ENCODE measurements around the gene HYKK.
"Not testable (repeated sequence)": the region's sequence is repeated elsewhere in the genome, so short reads cannot be mapped to it uniquely, and the experiment has no call there.

HYKK gene

GRCh38 chr15:78540871-78541743, 33.7 kb downstream of the HYKK start:
- H3K27ac ChIP-seq (ENCODE audit: low read depth, low read length), result peak overlapping the region; percentile 82
- peaks cover 44% of the 10 kb centered on the region for H3K36me3 ChIP-seq (ENCODE audit: insufficient read depth, low read length)
- peaks cover 6% of the 10 kb centered on the region; the same call in 1 of the 2 replicates for H3K4me1 ChIP-seq (ENCODE audit: insufficient read depth, low read length)
- H3K9me3 ChIP-seq (ENCODE audit: insufficient read depth, low read depth, low read length), result no peaks in the 10 kb centered on the region
- peak overlapping the region; percentile 91 for H3K4me3 ChIP-seq (ENCODE audit: low read length)
- WGBS, result 15% methylated on average over 17 of the region's 17 CpGs
- H3K9ac ChIP-seq (ENCODE audit: low read depth, low read length), result peak overlapping the region; percentile 95
- no peaks in the 10 kb centered on the region for H3K27me3 ChIP-seq (ENCODE audit: insufficient read depth, low read length)

DNA sequence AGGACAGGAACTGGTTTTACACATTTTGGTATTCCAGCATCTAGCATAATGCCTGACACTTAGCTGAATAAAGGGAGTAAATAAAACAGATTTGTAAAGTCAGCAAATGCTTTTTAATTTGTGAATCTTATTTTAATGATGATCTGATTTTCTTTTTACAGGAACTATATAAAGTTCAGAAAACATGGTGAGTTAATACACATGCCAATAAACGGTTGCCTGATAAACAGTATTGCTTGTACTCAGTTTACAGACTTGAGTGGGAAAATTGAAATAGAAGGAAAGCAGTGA, 34.3 kb downstream of the HYKK start:
- 97% methylated on average over 1 of the region's 1 CpG for WGBS
- Histone ChIP-seq H3K27ac (ENCODE audit: low read depth, low read length) (no peak overlapping the region), H3K27me3 (ENCODE audit: insufficient read depth, low read length) (no peaks in the 10 kb centered on the region), H3K9me3 (ENCODE audit: insufficient read depth, low read depth, low read length) (no peaks in the 10 kb centered on the region), H3K4me1 (ENCODE audit: insufficient read depth, low read length) (peaks cover 6% of the 10 kb centered on the region; the same call in 1 of the 2 replicates), H3K36me3 (ENCODE audit: insufficient read depth, low read length) (peaks cover 49% of the 10 kb centered on the region), H3K4me3 (ENCODE audit: low read length) (peak overlapping the region; percentile 91), H3K9ac (ENCODE audit: low read depth, low read length) (peak overlapping the region; percentile 95)

DNA sequence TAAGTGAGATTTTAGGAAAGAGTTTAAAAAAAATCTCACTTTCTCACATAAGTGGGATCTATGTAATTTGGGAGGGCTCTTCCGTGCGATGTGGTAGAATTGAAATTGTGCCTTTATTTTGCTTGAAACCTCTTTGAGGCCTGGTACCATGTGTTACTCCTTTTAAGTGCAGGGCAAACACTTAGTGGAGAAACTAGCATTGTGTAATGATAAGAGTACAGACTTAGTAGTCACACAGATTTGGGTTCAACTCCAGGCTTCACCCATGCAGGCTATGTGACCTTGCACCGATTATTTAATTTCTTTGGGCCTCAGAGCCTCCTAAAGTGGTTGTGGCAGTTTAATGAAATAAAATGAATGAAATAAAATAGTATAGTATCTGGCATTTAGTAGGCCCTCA, 35.3 kb downstream of the HYKK start:
- Histone ChIP-seq H3K4me3 (ENCODE audit: low read length) (no peak overlapping the region), H3K27me3 (ENCODE audit: insufficient read depth, low read length) (no peaks in the 10 kb centered on the region), H3K4me1 (ENCODE audit: insufficient read depth, low read length) (peaks cover 6% of the 10 kb centered on the region; the same call in 1 of the 2 replicates), H3K9ac (ENCODE audit: low read depth, low read length) (no peak overlapping the region), H3K36me3 (ENCODE audit: insufficient read depth, low read length) (peaks cover 58% of the 10 kb centered on the region), H3K27ac (ENCODE audit: low read depth, low read length) (no peak overlapping the region), H3K9me3 (ENCODE audit: insufficient read depth, low read depth, low read length) (no peaks in the 10 kb centered on the region)
- 98% methylated on average over 3 of the region's 3 CpGs for WGBS

- Histone ChIP-seq H3K4me3 (ENCODE audit: low read length) (no peak overlapping the region), H3K4me1 (ENCODE audit: insufficient read depth, low read length) (no peaks in the 10 kb centered on the region), H3K27ac (ENCODE audit: low read depth, low read length) (no peak overlapping the region), H3K27me3 (ENCODE audit: insufficient read depth, low read length) (no peaks in the 10 kb centered on the region), H3K9me3 (ENCODE audit: insufficient read depth, low read depth, low read length) (no peaks in the 10 kb centered on the region), H3K36me3 (ENCODE audit: insufficient read depth, low read length) (peaks cover 57% of the 10 kb centered on the region), H3K9ac (ENCODE audit: low read depth, low read length) (no peak overlapping the region)
- 89% methylated on average over 5 of the region's 6 CpGs for WGBS
Observed at GRCh38 chr15:78550194-78550593, 42.8 kb downstream of the HYKK start.

- no peaks in the 10 kb centered on the region for H3K9me3 ChIP-seq (ENCODE audit: insufficient read depth, low read depth, low read length)
- no peak overlapping the region for H3K4me3 ChIP-seq (ENCODE audit: low read length)
- H3K27ac ChIP-seq (ENCODE audit: low read depth, low read length), result no peak overlapping the region
- H3K36me3 ChIP-seq (ENCODE audit: insufficient read depth, low read length), result peaks cover 51% of the 10 kb centered on the region
- H3K27me3 ChIP-seq (ENCODE audit: insufficient read depth, low read length), result no peaks in the 10 kb centered on the region
- no peak overlapping the region for H3K9ac ChIP-seq (ENCODE audit: low read depth, low read length)
- WGBS, result 92% methylated on average over 3 of the region's 3 CpGs
- no peaks in the 10 kb centered on the region for H3K4me1 ChIP-seq (ENCODE audit: insufficient read depth, low read length)
Observed at GRCh38 chr15:78550815-78551214, 43.4 kb downstream of the HYKK start.

- Histone ChIP-seq H3K9ac (ENCODE audit: low read depth, low read length) (no peak overlapping the region), H3K27ac (ENCODE audit: low read depth, low read length) (no peak overlapping the region), H3K4me1 (ENCODE audit: insufficient read depth, low read length) (no peaks in the 10 kb centered on the region), H3K36me3 (ENCODE audit: insufficient read depth, low read length) (peaks cover 41% of the 10 kb centered on the region), H3K4me3 (ENCODE audit: low read length) (no peak overlapping the region), H3K9me3 (ENCODE audit: insufficient read depth, low read depth, low read length) (no peaks in the 10 kb centered on the region), H3K27me3 (ENCODE audit: insufficient read depth, low read length) (no peaks in the 10 kb centered on the region)
- 94% methylated on average over 5 of the region's 5 CpGs for WGBS
Observed at GRCh38 chr15:78551902-78552301, 44.5 kb downstream of the HYKK start.

DNA sequence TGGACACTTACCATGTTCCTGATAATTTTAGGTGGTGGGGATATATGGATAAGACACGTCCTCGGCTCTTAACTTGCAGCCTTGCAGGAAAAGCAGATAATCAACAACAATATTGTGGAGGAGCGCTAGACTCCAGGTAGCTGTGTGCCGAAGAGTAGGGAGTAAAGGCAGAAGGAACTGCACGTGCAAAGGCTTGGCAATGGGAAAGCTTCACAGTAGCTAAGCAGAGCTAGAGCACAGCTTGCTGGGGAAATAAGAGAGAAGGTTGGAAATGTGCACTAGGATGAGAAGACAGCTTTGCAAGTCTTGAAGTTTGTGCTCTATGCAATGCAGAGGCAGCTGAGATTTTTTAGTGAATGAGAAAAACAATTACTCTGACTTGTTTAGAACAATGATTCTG, 45.2 kb downstream of the HYKK start:
- Histone ChIP-seq H3K27me3 (ENCODE audit: insufficient read depth, low read length) (no peaks in the 10 kb centered on the region), H3K9ac (ENCODE audit: low read depth, low read length) (no peak overlapping the region), H3K4me3 (ENCODE audit: low read length) (no peak overlapping the region), H3K36me3 (ENCODE audit: insufficient read depth, low read length) (peaks cover 34% of the 10 kb centered on the region), H3K4me1 (ENCODE audit: insufficient read depth, low read length) (no peaks in the 10 kb centered on the region), H3K9me3 (ENCODE audit: insufficient read depth, low read depth, low read length) (no peaks in the 10 kb centered on the region), H3K27ac (ENCODE audit: low read depth, low read length) (no peak overlapping the region)
- 86% methylated on average over 5 of the region's 5 CpGs for WGBS

DNA sequence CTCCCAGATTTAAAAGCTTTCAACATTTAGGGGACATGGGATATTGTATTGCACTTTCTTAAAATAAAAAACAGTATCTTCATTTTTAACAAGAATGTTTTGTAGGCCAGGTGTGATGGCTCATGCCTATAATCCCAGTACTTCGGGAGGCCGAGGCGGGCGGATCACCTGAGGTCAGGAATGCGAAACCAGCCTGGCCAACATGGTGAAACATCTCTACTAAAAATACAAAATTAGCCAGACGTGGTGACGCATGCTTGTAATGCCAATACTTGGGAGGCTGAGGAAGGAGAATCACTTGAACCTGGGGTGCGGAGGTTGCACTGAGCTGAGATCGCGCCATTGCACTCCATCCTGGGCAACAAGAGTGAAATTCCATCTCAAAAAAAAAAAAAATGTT, 52.8 kb downstream of the HYKK start:
- H3K9me3 ChIP-seq (ENCODE audit: insufficient read depth, low read depth, low read length); H3K4me1 ChIP-seq (ENCODE audit: insufficient read depth, low read length); H3K36me3 ChIP-seq (ENCODE audit: insufficient read depth, low read length); H3K4me3 ChIP-seq (ENCODE audit: low read length); H3K27ac ChIP-seq (ENCODE audit: low read depth, low read length); H3K9ac ChIP-seq (ENCODE audit: low read depth, low read length); H3K27me3 ChIP-seq (ENCODE audit: insufficient read depth, low read length): not testable (repeated sequence)
- WGBS, result 90% methylated on average over 10 of the region's 10 CpGs

- Histone ChIP-seq H3K27ac (ENCODE audit: low read depth, low read length) (no peak overlapping the region), H3K9ac (ENCODE audit: low read depth, low read length) (no peak overlapping the region)
- WGBS, result 87% methylated on average over 5 of the region's 5 CpGs
Observed at GRCh38 chr15:78561490-78561889, 54.1 kb downstream of the HYKK start.

DNA sequence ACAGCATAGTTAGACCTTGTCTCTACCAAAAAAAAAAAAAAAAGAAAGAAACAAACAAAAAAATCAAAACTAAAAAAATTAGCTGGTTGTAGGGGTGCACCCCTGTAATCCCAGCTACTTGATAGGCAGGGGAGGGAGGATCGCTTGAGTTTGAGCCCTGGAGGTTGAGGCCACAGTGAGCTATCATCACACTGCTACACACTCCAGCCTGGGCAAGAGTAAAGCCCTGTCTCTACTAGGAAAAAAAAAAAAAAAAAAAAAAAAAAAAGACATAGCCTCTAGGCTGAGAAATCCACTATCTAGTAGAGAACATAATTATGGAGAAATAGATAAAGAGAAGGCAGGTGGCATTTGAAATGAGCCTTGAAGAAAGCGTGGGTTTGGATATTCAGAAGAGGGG, 55.7 kb downstream of the HYKK start:
- Histone ChIP-seq H3K9me3 (ENCODE audit: insufficient read depth, low read depth, low read length) (no peaks in the 10 kb centered on the region), H3K9ac (ENCODE audit: low read depth, low read length) (no peak overlapping the region), H3K4me3 (ENCODE audit: low read length) (no peak overlapping the region), H3K27me3 (ENCODE audit: insufficient read depth, low read length) (no peaks in the 10 kb centered on the region), H3K36me3 (ENCODE audit: insufficient read depth, low read length) (no peaks in the 10 kb centered on the region), H3K4me1 (ENCODE audit: insufficient read depth, low read length) (0 out of 2 replicates have a peak, but pooled peaks cover 7% of the 10 kb centered on the region), H3K27ac (ENCODE audit: low read depth, low read length) (no peak overlapping the region)
- 93% methylated on average over 1 of the region's 2 CpGs for WGBS

More at GRCh38 chr15:78561490-78561889, 54.1 kb downstream of the HYKK start:
- H3K36me3 ChIP-seq (ENCODE audit: insufficient read depth, low read length), result no peaks in the 10 kb centered on the region
- no peak overlapping the region for H3K4me3 ChIP-seq (ENCODE audit: low read length)
- H3K4me1 ChIP-seq (ENCODE audit: insufficient read depth, low read length), result 0 out of 2 replicates have a peak, but pooled peaks cover 7% of the 10 kb centered on the region
- H3K27me3 ChIP-seq (ENCODE audit: insufficient read depth, low read length), result no peaks in the 10 kb centered on the region
- no peaks in the 10 kb centered on the region for H3K9me3 ChIP-seq (ENCODE audit: insufficient read depth, low read depth, low read length)

GRCh38 chr15:78564743-78565096, 57.3 kb downstream of the HYKK start:
- Histone ChIP-seq H3K9ac (ENCODE audit: low read depth, low read length) (no peak overlapping the region), H3K27ac (ENCODE audit: low read depth, low read length) (no peak overlapping the region), H3K36me3 (ENCODE audit: insufficient read depth, low read length) (no peaks in the 10 kb centered on the region), H3K27me3 (ENCODE audit: insufficient read depth, low read length) (no peaks in the 10 kb centered on the region), H3K4me3 (ENCODE audit: low read length) (peak overlapping the region; percentile 18), H3K4me1 (ENCODE audit: insufficient read depth, low read length) (0 out of 2 replicates have a peak, but pooled peaks cover 7% of the 10 kb centered on the region), H3K9me3 (ENCODE audit: insufficient read depth, low read depth, low read length) (no peaks in the 10 kb centered on the region)
- WGBS, result 58% methylated on average over 11 of the region's 11 CpGs
